Hippocampal formation (tissue), 2 donors: ENCODE results near the gene C16orf89.
"Not testable (repeated sequence)": the region's sequence is repeated elsewhere in the genome, so short reads cannot be mapped to it uniquely, and the experiment has no call there.

Experiments used
- DNase-seq, 2 donors: peaks; one replicate each; lab custom pipeline; 2025; lab: John Stamatoyannopoulos, UW

Gene C16orf89

GRCh38 chr16:5060073-5060641 is 5.6 kb downstream of the C16orf89 start:
- DNase-seq: no peak

GRCh38 chr16:5059386-5060072 is 6.2 kb downstream of the C16orf89 start:
- no peak for DNase-seq

- DNase-seq: no peak
Observed at GRCh38 chr16:5058476-5058875, 7.3 kb downstream of the C16orf89 start.

GRCh38 chr16:5056352-5056751 is 9.4 kb downstream of the C16orf89 start:
- DNase-seq: no peak

GRCh38 chr16:5054876-5055865 is 10.6 kb downstream of the C16orf89 start:
- no peak for DNase-seq

GRCh38 chr16:5046914-5047313 is 18.8 kb downstream of the C16orf89 start:
- DNase-seq: no peak

- no peak for DNase-seq
Observed at GRCh38 chr16:5045499-5046115, 20.1 kb downstream of the C16orf89 start.

- not testable (repeated sequence) for DNase-seq
Observed at GRCh38 chr16:5044581-5044980, 21.2 kb downstream of the C16orf89 start.

- no peak for DNase-seq
Observed at GRCh38 chr16:5044011-5044540, 21.7 kb downstream of the C16orf89 start.

GRCh38 chr16:5042574-5043171 is 23.1 kb downstream of the C16orf89 start:
- DNase-seq: no peak

- no peak for DNase-seq
Observed at GRCh38 chr16:5041600-5042133, 24.1 kb downstream of the C16orf89 start.

- DNase-seq: no peak
Observed at GRCh38 chr16:5040451-5040850, 25.3 kb downstream of the C16orf89 start.

GRCh38 chr16:5036228-5037156 is 29.3 kb downstream of the C16orf89 start:
- peak in 1 of 2 donors; percentile 63 for DNase-seq

GRCh38 chr16:5035909-5036227 is 29.9 kb downstream of the C16orf89 start:
- no peak for DNase-seq

GRCh38 chr16:5034167-5034523 is 31.6 kb downstream of the C16orf89 start:
- no peak for DNase-seq

GRCh38 chr16:5033256-5034166 is 32.2 kb downstream of the C16orf89 start, which contains the start of gene NAGPA:
TSS of gene NAGPA (minus strand) at chr16:5033935. CDS start at chr16:5033914, 21 bp downstream.
- peak; percentile 68 to 82 for DNase-seq

- DNase-seq: no peak
Observed at GRCh38 chr16:5032748-5033167, 33.0 kb downstream of the C16orf89 start.

GRCh38 chr16:5031601-5032000 is 34.2 kb downstream of the C16orf89 start:
- DNase-seq: no peak

GRCh38 chr16:5030251-5030870 is 35.4 kb downstream of the C16orf89 start:
- DNase-seq: no peak
